Measurements from ENCODE around the gene GPRC5D. TPM values are rescaled to one million over a fixed set of nuclear protein-coding genes. Genes with fewer than 3 reads are reported as not detected.

GPRC5D gene
- polyA plus RNA-seq, 3 donors: 0.49 TPM; not detected in 2

GRCh38 chr12:13000925-13001774, 49.2 kb upstream of the GPRC5D start:
- H3K9me3 ChIP-seq (replicated peaks in 1 of 2; ENCODE audit: control insufficient read depth in 1 of 2, insufficient read depth in 1 of 2, low read length in 2 of 2): no peaks in the 10 kb centered on the region
- H3K36me3 Mint-ChIP-seq: peaks cover 6 to 18% of the 10 kb centered on the region in 2 donors
- peak overlapping the region; percentile 96 to 99 (median 98) for H3K27ac Mint-ChIP-seq
- under 1% methylated on average over 77 of the region's 82 CpGs for WGBS (ENCODE audit: insufficient coverage)
- TF ChIP-seq CTCF (IDR thresholded peaks at IDR 0.05): peak; percentile 57
- peak overlapping the region; percentile 95 for H3K4me2 ChIP-seq (replicated peaks; ENCODE audit: extremely low read depth, low read length, poor library complexity, severe bottlenecking)
- H3K4me3 ChIP-seq (replicated peaks in 1 of 3; ENCODE audit: low read depth in 2 of 3, low read length in 3 of 3): peak overlapping the region; percentile 46 to 91 (median 89)
- H3K27me3 Mint-ChIP-seq (ENCODE audit: low read depth in 3 of 3): peaks cover 0 to 3% (median 0%) of the 10 kb centered on the region in 3 donors
- peaks cover 44% of the 10 kb centered on the region for H3K79me2 ChIP-seq (ENCODE audit: insufficient read depth, low read length)
- H3K4me1 ChIP-seq (ENCODE audit: control insufficient read depth in 1 of 2, insufficient read depth in 2 of 2, low read length in 2 of 2): peaks cover 39 to 44% of the 10 kb centered on the region in 2 donors
- peaks cover 63% of the 10 kb centered on the region for H3K4me1 Mint-ChIP-seq
- H4K20me1 ChIP-seq (ENCODE audit: insufficient read depth, low read length): no peaks in the 10 kb centered on the region
- H3K36me3 ChIP-seq (replicated peaks in 1 of 2; ENCODE audit: control insufficient read depth in 1 of 2, insufficient read depth in 2 of 2, low read length in 2 of 2): no peaks in the 10 kb centered on the region
- H3K9ac ChIP-seq (ENCODE audit: insufficient read depth, low read length, poor library complexity, severe bottlenecking): peak overlapping the region; percentile 95
- H3K9me3 Mint-ChIP-seq: peaks cover 0 to 2% (median 0%) of the 10 kb centered on the region in 7 donors
- peak overlapping the region; percentile 89 for H2AFZ ChIP-seq (ENCODE audit: insufficient read depth, low read depth, low read length, poor library complexity, severe bottlenecking)
- intact Hi-C loops (cut with micrococcal nuclease): loop anchor here (5.0 kb wide), 3 partner anchors 96 to 211 kb away; partner anchors contain the start of gene GSG1 (in 1 of the 2)
- DNase-seq: peak; percentile 60 to 64 (median 63)
- peak overlapping the region; percentile 95 to 97 for H3K27ac ChIP-seq (ENCODE audit: low read depth in 1 of 2, low read length in 2 of 2)
- no peaks in the 10 kb centered on the region for H3K27me3 ChIP-seq (ENCODE audit: control insufficient read depth in 2 of 2, insufficient read depth in 2 of 2, low read length in 2 of 2)
- H3K4me3 Mint-ChIP-seq: peak overlapping the region; percentile 91 to 98

GRCh38 chr12:13000616-13000924, 48.6 kb upstream of the GPRC5D start:
- no peak for TF ChIP-seq CTCF (IDR thresholded peaks at IDR 0.05)
- peak overlapping the region; percentile 91 to 98 for H3K4me3 Mint-ChIP-seq
- H3K36me3 Mint-ChIP-seq: peaks cover 6 to 19% of the 10 kb centered on the region in 2 donors
- DNase-seq: peak in 2 of 3 donors; percentile 28 to 42
- no peaks in the 10 kb centered on the region for H3K9me3 ChIP-seq (replicated peaks in 1 of 2; ENCODE audit: control insufficient read depth in 1 of 2, insufficient read depth in 1 of 2, low read length in 2 of 2)
- peaks cover 65% of the 10 kb centered on the region for H3K4me1 Mint-ChIP-seq
- peak overlapping the region; percentile 89 for H2AFZ ChIP-seq (ENCODE audit: insufficient read depth, low read depth, low read length, poor library complexity, severe bottlenecking)
- peak overlapping the region; percentile 95 for H3K9ac ChIP-seq (ENCODE audit: insufficient read depth, low read length, poor library complexity, severe bottlenecking)
- H3K27ac Mint-ChIP-seq: peak overlapping the region; percentile 96 to 99 (median 98)
- H3K27me3 Mint-ChIP-seq (ENCODE audit: low read depth in 3 of 3): peaks cover 0 to 3% (median 0%) of the 10 kb centered on the region in 3 donors
- H3K36me3 ChIP-seq (replicated peaks in 1 of 2; ENCODE audit: control insufficient read depth in 1 of 2, insufficient read depth in 2 of 2, low read length in 2 of 2): no peaks in the 10 kb centered on the region
- H4K20me1 ChIP-seq (ENCODE audit: insufficient read depth, low read length): no peaks in the 10 kb centered on the region
- H3K27me3 ChIP-seq (ENCODE audit: control insufficient read depth in 2 of 2, insufficient read depth in 2 of 2, low read length in 2 of 2): no peaks in the 10 kb centered on the region
- intact Hi-C loops (cut with micrococcal nuclease): loop anchor here (5.0 kb wide), 3 partner anchors 97 to 212 kb away; partner anchors contain the start of gene GSG1 (in 1 of the 2)
- H3K4me3 ChIP-seq (replicated peaks in 1 of 3; ENCODE audit: low read depth in 2 of 3, low read length in 3 of 3): peak overlapping the region; percentile 46 to 91 (median 89)
- H3K79me2 ChIP-seq (ENCODE audit: insufficient read depth, low read length): peaks cover 50% of the 10 kb centered on the region
- peak overlapping the region; percentile 95 to 97 for H3K27ac ChIP-seq (ENCODE audit: low read depth in 1 of 2, low read length in 2 of 2)
- 0% methylated on average over 16 of the region's 16 CpGs for WGBS (ENCODE audit: insufficient coverage)
- peaks cover 39 to 44% of the 10 kb centered on the region in 2 donors for H3K4me1 ChIP-seq (ENCODE audit: control insufficient read depth in 1 of 2, insufficient read depth in 2 of 2, low read length in 2 of 2)
- H3K4me2 ChIP-seq (replicated peaks; ENCODE audit: extremely low read depth, low read length, poor library complexity, severe bottlenecking): peak overlapping the region; percentile 95
- H3K9me3 Mint-ChIP-seq: peaks cover 0 to 2% (median 0%) of the 10 kb centered on the region in 7 donors
